Testis (tissue), 5 donors: Measurements from ENCODE around the gene CFLAR. TPM values are rescaled to one million over a fixed set of nuclear protein-coding genes. Genes with fewer than 3 reads are reported as not detected.

Source experiments
- DNase-seq: peaks from one replicate; pipeline ENCODE4 v3.0.0-alpha.2; 2019
- H3K27ac ChIP-seq, 2 donors: fragments of 200-600 bp; sonication (generic); one replicate each; pipeline ENCODE4 v1.5.1; 2019
- H3K27me3 ChIP-seq: fragments of 200-600 bp; sonication (generic); one replicate; pipeline ENCODE4 v1.5.1; 2019
- H3K36me3 ChIP-seq: fragments of 200-600 bp; sonication (generic); one replicate; pipeline ENCODE4 v1.5.1; 2017; ENCODE audit warnings: low read depth; ENCODE audit errors: missing control alignments
- H3K4me1 ChIP-seq: fragments of 200-600 bp; sonication (generic); one replicate; pipeline ENCODE4 v1.5.1; 2019
- H3K4me3 ChIP-seq, 2 donors: fragments of 200-600 bp; sonication (generic); one replicate each; pipeline ENCODE4 v1.5.1; 2017 to 2019
- H3K9me3 ChIP-seq: fragments of 200-600 bp; sonication (generic); one replicate; pipeline ENCODE4 v1.5.1; 2017
- POLR2A ChIP-seq: fragments of 450-650 bp; IDR thresholded peaks from one replicate; pipeline ENCODE4 v1.6.1; 2017; ENCODE audit warnings: antibody characterized with exemption, mild to moderate bottlenecking, moderate library complexity
- WGBS, 2 donors: methylation state at CpG; one replicate each; pipeline ENCODE4 v1.1.5; 2018; 5-methylcytosine and 5-hydroxymethylcytosine counted together
- intact Hi-C: fragments of 100-400 bp; cut with DNase I; formaldehyde crosslinking; loops from one replicate; pipeline ENCODE4 v1.15.1; 2023; ENCODE audit warnings: low total_unique reads
- long read RNA-seq, 2 donors: transcript quantifications; one replicate each; lab custom pipeline, GENCODE V29; 2026
- polyA plus RNA-seq: library from polyadenylated mRNA; stranded (reverse); fragments of 350-450 nt; fragmentation: Illumina TruSeq; extraction: RNeasy Lipid Tissue Mini Kit (QIAGEN cat#74804); gene quantifications from one replicate; pipeline ENCODE4 v1.2.3, GENCODE V29; 2014; ENCODE audit warnings: low read depth, low replicate concordance; ENCODE audit not compliant: insufficient read depth
- total RNA-seq, 2 donors: library from RNA; depleted of rRNA; stranded (reverse); fragments of >200 nt; gene quantifications; one replicate each; pipeline ENCODE4 v1.2.3, GENCODE V29; 2016
- TF ChIP-seq, protein P1 (sequence below), 3 experiments: fragments of 450-650 bp in 2 of 3; fragments of 200-600 bp in 1 of 3; sonication (generic) in 1 of 3; IDR thresholded peaks; one replicate each; pipeline ENCODE4 v1.5.1; 2016 to 2019; ENCODE audit warnings: antibody characterized with exemption in 3 of 3, mild to moderate bottlenecking in 2 of 3, moderate library complexity in 1 of 3

CFLAR gene
- total RNA-seq (100 to 1,000 TPM; 117 to 137 TPM), polyA plus RNA-seq (51.1 TPM)
- long read RNA-seq, donor 1, full-length matches to known transcripts: 11 of 11 reads
- long read RNA-seq, donor 1, partial matches to known transcripts: 0 of 11 reads
- long read RNA-seq, donor 1, other reads (novel, unspliced or antisense): 0 of 11 reads
- long read RNA-seq, donor 2, full-length matches to known transcripts: 9 of 16 reads
- long read RNA-seq, donor 2, partial matches to known transcripts: 0 of 16 reads
- long read RNA-seq, donor 2, other reads (novel, unspliced or antisense): 7 of 16 reads

DNA sequence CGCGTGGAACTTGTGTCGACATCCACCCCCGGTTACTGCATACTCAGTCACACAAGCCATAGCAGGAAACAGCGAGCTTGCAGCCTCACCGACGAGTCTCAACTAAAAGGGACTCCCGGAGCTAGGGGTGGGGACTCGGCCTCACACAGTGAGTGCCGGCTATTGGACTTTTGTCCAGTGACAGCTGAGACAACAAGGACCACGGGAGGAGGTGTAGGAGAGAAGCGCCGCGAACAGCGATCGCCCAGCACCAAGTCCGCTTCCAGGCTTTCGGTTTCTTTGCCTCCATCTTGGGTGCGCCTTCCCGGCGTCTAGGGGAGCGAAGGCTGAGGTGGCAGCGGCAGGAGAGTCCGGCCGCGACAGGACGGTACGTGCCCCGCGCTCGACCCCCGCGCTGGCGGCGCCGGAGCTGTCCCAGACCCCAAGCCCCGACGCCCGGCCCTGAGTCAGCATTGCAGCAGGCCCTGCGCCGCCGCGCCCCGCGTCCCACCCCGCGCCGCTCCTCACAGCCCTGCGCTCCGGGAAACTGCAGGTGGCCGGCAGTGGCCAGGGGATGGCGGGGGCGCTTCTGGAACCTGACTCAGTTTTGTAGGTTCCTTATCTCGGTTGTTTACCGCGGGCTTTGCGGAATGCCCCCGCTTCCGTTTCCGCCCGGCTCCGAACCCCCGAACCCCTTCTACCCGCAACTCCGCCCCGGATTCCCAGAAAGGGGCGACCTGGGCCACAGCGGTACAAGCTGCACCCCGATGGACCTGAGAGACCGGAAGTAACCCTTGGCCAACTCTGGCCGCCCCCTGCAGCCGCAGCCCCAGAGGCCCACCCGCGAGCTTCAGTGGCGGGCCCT lies at the start of gene CFLAR:
Gene CFLAR, plus strand, starts transcription at position 50 of the 844 bp plus-strand sequence. CDS start 13,702 bp downstream, outside the sequence.
- Histone ChIP-seq H3K4me3 (peak within 1 kb of the TSS; percentile 91 to 99), H3K27ac (peak within 1 kb of the TSS; percentile 97 to 100), H3K4me1 (peaks cover 23% of the 10 kb centered on the region), H3K9me3 (no peaks in the 10 kb centered on the region), H3K36me3 (no peaks in the 10 kb centered on the region), H3K27me3 (no peaks in the 10 kb centered on the region)
- peak; percentile 76 for DNase-seq
- TF ChIP-seq, protein P1, sequence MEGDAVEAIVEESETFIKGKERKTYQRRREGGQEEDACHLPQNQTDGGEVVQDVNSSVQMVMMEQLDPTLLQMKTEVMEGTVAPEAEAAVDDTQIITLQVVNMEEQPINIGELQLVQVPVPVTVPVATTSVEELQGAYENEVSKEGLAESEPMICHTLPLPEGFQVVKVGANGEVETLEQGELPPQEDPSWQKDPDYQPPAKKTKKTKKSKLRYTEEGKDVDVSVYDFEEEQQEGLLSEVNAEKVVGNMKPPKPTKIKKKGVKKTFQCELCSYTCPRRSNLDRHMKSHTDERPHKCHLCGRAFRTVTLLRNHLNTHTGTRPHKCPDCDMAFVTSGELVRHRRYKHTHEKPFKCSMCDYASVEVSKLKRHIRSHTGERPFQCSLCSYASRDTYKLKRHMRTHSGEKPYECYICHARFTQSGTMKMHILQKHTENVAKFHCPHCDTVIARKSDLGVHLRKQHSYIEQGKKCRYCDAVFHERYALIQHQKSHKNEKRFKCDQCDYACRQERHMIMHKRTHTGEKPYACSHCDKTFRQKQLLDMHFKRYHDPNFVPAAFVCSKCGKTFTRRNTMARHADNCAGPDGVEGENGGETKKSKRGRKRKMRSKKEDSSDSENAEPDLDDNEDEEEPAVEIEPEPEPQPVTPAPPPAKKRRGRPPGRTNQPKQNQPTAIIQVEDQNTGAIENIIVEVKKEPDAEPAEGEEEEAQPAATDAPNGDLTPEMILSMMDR (IDR thresholded peaks at IDR 0.05): no peak
- TF ChIP-seq POLR2A: no peak
- WGBS, 2 donors: 0 to 1% methylated on average over 25 to 74 of the region's 75 CpGs
- intact Hi-C loops: loop anchor here (5.0 kb wide), 1 partner anchor 41 kb away; no protein-coding TSS in a partner anchor

DNA sequence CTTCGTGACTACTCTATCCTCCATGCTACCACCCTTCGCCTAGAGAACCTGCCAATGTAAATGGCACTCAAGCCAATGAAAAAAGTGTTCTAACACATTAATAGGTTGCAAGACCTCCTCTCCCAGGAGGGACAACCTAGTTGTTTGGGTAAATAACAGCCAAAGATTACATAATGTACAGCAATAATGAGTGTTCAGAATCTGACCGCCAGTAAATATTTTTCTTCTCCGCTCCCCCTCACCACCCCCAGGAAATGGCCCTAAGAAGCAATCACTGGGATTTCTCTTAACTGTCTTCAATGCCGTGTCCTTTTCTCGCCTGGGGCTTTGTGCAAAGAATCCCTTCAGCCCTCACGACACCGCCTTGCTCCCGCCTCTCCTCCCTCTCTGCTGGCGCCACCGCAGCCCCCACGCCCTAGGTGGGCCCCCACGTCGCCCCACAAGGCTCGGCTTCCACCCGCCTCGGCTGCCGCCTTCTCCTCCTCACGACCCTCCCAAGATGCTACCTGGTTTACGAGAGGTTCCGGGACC lies 45.0 kb upstream of the CFLAR start:
- Histone ChIP-seq H3K9me3 (no peaks in the 10 kb centered on the region), H3K27me3 (no peaks in the 10 kb centered on the region), H3K27ac (peak overlapping the region; percentile 80 to 92), H3K36me3 (no peaks in the 10 kb centered on the region), H3K4me1 (peaks cover 13% of the 10 kb centered on the region), H3K4me3 (peak overlapping the region; percentile 88 to 95)
- no peak for DNase-seq
- WGBS, 2 donors: 0% methylated on average over 11 to 21 of the region's 21 CpGs
- TF ChIP-seq, protein P1 (IDR thresholded peaks at IDR 0.05): no peak
- TF ChIP-seq POLR2A: no peak
- intact Hi-C loops: no loop called here

DNA sequence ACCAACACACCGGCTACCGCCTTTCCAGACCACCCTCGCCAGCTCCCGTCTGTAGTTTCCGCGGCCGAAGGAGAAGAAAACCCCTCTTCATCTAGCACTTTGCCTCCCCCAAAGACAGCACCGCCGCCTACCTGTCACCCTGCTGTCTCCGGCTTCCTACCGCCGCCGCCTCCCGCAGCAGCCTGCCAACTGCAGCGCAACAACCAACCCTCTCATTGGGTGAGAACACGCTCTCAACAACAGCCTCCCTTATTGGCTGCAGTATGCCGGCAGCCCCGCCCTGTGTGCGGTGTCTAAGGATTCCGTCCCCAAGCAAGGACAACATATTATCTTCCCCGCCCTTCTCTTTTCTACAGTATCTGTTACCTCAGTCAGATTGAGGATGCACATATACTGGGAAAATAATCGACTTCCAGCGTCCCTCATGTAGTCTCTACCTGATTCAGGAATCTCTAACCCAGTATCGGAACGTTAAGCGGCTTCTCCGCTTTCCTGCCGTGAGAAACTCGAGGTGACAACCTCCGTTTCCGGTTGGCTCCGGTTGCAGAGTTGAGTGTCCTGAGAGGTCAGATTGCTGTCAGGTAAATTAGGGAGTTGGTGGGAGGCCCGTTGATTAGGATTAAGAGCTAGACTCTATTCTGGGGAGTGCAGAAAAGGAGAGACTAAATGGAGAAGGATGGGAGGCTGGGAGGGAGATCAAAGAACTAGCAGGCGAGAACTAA lies 44.3 kb upstream of the CFLAR start, which contains the start of the genes HYCC2 and NDUFB3:
Gene HYCC2, minus strand, starts transcription at position 193 of the 722 bp plus-strand sequence. CDS start 47,662 bp downstream, outside the sequence.
Gene NDUFB3, plus strand, starts transcription at position 523 of the 722 bp plus-strand sequence. CDS start 6,882 bp downstream, outside the sequence.
- H3K4me3 ChIP-seq: peak within 1 kb of the TSS; percentile 88 to 95
- peak within 1 kb of the TSS; percentile 80 to 92 for H3K27ac ChIP-seq
- peaks cover 13% of the 10 kb centered on the region for H3K4me1 ChIP-seq
- H3K27me3 ChIP-seq: no peaks in the 10 kb centered on the region
- H3K9me3 ChIP-seq: no peaks in the 10 kb centered on the region
- 0 to 1% methylated on average over 34 of the region's 34 CpGs for WGBS, 2 donors
- TF ChIP-seq, protein P1 (IDR thresholded peaks at IDR 0.05): peak in 2 of 3 experiments; percentile 32 to 38
- peak; percentile 3 for TF ChIP-seq POLR2A
- intact Hi-C loops: no loop called here
- H3K36me3 ChIP-seq: no peaks in the 10 kb centered on the region
- DNase-seq: peak; percentile 95

DNA sequence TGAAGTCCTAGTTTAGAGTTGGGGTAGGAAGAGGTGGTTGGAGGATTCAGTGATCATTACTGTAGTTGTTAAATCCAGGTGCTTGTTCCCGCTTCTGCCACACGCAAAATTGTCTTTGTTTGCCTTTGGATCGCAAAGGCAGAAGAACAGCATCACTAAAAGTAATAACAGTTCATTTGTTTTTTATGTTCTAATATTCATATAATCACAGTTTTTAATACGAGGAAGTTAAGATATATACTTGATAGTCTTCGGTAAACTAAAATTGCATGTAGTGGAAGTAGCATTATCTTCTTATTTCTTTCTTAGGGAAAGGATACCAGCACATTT lies 43.8 kb upstream of the CFLAR start:
- peak overlapping the region; percentile 80 to 92 for H3K27ac ChIP-seq
- H3K4me3 ChIP-seq: peak overlapping the region; percentile 88 to 95
- intact Hi-C loops: no loop called here
- 0 to 1% methylated on average over 5 of the region's 5 CpGs for WGBS, 2 donors
- H3K4me1 ChIP-seq: peaks cover 13% of the 10 kb centered on the region
- no peaks in the 10 kb centered on the region for H3K27me3 ChIP-seq
- no peak for DNase-seq
- TF ChIP-seq POLR2A: no peak
- TF ChIP-seq, protein P1 (IDR thresholded peaks at IDR 0.05): no peak
- H3K36me3 ChIP-seq: no peaks in the 10 kb centered on the region
- no peaks in the 10 kb centered on the region for H3K9me3 ChIP-seq
